GM19239 (cell line): ENCODE results near the gene EIF4ENIF1.
"Not testable (repeated sequence)": the region's sequence is repeated elsewhere in the genome, so short reads cannot be mapped to it uniquely, and the experiment has no call there.

ENCODE experiments used
- DNase-seq: peaks from one replicate; pipeline ENCODE4 v3.0.0; 2011; ENCODE audit warnings: low spot score; ENCODE audit not compliant: insufficient read length
- FAIRE-seq: peaks from 2 replicates; lab custom pipeline; 2011; peaks lifted over from hg19 to GRCh38; lab: Jason Lieb, UNC

Gene EIF4ENIF1

GRCh38 chr22:31493355-31493754, 3.7 kb upstream of the EIF4ENIF1 start:
- FAIRE-seq, DNase-seq: not testable (repeated sequence)

GRCh38 chr22:31492151-31492550, 2.5 kb upstream of the EIF4ENIF1 start:
- no peak for DNase-seq

DNA sequence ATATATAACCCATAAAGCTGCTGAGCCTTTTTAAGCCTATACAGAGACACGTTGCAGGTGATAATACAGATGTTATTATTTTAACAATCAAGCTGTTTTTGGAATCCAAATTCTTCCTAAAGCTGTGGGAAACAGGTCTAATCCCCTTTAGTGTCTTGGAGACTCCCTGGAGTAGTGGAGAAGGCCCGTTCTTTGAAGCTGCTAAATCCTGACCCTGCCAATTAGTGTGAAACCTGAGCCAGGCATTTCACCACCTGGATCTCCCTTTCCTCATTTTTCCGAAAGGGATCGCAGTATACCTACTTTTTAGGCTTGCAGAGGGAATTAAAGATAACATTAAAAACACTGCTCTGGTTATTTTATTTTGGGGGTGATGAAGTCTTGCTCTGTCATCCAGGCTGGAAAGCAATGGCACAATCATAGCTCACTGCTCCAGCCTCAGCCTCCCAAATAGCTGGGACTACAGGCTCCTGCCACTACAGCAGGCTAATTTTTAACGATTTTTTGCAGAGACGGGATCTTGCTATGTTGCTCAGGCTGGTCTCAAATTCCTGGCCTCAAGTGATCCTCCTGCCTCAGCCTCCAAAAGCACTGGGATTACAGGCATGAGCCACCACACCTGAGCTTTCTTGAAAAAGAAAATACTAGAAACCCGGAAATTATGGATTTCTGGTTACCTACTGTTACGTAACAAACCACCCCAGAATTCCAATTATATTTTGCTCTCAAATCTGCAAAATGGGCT, 1.7 kb upstream of the EIF4ENIF1 start:
- DNase-seq (no peak), FAIRE-seq (no peak)

More at GRCh38 chr22:31492151-31492550, 2.5 kb upstream of the EIF4ENIF1 start:
- peak; percentile 14 for FAIRE-seq

GRCh38 chr22:31490496-31490925, 869 bp upstream of the EIF4ENIF1 start:
- DNase-seq (peak; percentile 70), FAIRE-seq (peak; percentile 98)

GRCh38 chr22:31488988-31489617, 539 bp downstream of the EIF4ENIF1 start:
- DNase-seq (peak; percentile 18), FAIRE-seq (no peak)

DNA sequence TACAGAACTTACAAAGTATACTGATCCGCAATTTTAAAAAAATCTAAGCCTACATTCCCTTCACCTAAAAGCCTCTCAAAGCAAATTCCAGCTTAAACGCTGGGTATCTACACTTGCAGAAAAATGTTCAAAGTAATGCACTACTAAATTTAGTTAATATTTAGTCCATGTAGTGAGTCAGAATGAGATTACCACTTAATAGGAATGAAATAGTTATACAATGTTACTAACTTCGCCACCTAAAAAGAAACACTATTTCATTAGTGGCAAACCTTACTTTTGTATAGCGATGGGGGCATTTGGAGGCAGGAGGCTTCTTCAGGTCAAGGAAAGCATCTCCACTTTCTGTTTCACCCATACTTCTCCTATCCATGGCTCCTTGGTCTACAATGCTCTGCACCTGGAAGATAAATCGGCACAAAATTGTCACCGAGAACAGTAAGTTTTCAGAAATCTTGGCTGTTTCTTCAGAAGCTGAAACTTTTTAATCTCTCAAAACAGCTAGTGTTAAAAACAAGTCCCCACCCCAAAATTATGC, 1.2 kb downstream of the EIF4ENIF1 start:
- FAIRE-seq (peak; percentile 78), DNase-seq (peak; percentile 36)

DNA sequence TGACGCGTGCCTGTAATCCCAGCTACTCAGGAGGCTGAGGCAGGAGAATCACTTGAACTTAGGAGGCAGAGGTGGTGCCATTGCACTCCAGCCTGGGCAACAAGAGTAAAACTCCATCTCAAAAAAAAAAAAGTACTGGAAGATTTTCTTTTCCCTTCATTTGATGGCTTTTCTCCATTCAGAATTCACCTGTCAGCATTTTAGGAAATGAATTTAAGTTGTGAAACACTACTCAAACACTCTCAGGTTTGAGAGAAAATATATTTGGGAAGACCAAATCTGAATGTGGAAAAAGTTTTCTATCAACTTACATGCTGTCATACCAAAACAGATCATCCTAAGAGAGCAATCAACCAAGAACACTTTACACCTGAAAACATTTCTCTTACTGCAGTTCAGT, 2.7 kb downstream of the EIF4ENIF1 start:
- DNase-seq (no peak), FAIRE-seq (no peak)

- not testable (repeated sequence) for DNase-seq
These were observed 3.3 kb downstream of the EIF4ENIF1 start for GRCh38 chr22:31486369-31486768.

DNA sequence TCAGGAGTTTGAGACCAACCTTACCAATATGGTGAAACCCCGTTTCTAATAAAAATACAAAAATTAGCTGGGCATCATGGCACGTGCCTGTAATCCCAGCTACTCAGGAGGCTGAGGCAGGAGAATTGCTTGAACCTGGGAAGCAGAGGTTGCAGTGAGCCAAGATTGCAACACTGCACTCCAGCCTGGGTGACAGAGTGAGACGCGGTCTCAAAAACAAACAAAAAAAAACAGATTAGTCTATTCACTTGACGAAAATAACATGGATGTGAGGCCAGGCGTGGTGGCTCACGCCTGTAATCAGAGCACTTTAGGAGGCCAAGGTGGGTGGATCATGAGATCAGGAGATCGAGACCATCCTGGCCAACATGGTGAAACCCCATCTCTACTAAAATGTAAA, 7.2 kb downstream of the EIF4ENIF1 start:
- not testable (repeated sequence) for DNase-seq, FAIRE-seq

More at GRCh38 chr22:31486369-31486768, 3.3 kb downstream of the EIF4ENIF1 start:
- FAIRE-seq: not testable (repeated sequence)

DNA sequence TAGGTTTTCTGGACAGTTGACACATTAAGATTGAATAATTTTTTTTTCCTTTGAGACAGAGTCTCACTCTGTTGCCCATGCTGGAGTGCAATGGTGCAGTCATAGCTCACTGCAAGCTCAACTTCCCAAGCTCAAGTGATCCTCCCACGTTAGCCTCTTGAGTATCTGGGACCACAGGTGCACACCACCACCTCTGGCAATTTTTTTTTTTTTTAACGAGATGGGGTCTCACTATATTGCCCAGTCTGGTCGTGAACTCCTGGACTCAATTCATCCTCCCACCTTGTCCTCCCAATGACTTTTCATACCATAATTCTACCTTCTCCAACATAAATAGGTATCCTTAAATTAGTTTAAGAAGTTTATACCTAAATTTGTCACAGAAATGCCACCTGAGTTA, 8.5 kb downstream of the EIF4ENIF1 start:
- FAIRE-seq: no peak
- no peak for DNase-seq

DNA sequence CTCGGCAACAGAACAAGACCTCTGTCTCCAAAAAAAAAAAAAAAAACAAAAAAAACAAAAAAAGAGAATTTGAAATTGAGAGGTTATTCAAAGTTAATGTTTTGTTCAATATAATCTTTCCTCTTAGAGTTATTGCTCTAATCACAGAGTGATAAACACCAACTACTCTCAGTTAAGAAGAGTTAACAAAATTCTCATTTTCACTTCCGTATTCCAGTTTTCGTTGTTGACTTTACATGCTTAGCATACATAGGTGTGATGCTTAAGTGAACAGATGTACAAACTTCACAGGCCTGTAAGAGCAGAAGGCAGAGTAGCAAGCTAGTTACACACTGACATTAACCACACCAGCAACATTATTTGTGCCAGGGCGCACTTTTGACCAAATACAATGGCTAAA, 12.3 kb downstream of the EIF4ENIF1 start:
- DNase-seq (peak; percentile 53), FAIRE-seq (peak; percentile 97)

- DNase-seq (no peak), FAIRE-seq (no peak)
These were observed 13.8 kb downstream of the EIF4ENIF1 start for GRCh38 chr22:31475800-31476199.

DNA sequence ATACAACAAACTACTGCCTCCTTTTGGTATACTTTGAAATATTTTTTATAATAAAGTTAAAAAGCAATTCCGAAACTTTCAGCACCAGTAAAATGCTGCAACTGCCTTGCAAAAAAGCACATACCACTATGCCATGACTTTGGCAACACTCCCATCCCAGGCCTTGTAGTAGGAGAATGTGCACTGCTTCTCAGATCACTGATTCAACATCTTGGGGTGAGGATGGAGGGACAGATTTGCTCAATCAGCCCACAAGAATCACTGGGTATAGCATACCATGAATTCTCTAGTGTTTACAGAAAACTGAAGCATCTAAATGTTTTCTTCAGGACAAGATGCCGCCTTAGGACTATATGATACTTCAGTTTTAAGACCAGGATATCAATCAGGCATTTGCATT, 14.9 kb downstream of the EIF4ENIF1 start:
- DNase-seq (no peak), FAIRE-seq (no peak)

DNA sequence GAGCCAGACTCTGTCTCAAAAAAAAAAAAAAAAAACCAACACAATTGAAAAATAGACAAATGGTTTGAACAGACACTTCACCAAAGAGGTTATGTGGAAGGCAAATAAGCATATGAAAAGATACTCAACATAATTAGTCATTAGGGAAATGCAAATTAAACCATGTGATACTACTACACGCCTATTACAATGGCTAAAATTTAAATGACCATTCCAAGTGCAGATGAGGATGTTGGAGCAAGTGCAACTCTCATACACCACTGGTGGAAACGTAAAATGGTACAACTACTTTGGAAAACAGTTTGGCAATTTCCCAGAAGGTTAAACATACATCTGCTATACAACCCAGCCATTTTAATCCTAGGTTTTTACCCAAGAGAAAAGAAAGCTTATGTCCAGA, 24.3 kb downstream of the EIF4ENIF1 start:
- FAIRE-seq (no peak), DNase-seq (no peak)

DNA sequence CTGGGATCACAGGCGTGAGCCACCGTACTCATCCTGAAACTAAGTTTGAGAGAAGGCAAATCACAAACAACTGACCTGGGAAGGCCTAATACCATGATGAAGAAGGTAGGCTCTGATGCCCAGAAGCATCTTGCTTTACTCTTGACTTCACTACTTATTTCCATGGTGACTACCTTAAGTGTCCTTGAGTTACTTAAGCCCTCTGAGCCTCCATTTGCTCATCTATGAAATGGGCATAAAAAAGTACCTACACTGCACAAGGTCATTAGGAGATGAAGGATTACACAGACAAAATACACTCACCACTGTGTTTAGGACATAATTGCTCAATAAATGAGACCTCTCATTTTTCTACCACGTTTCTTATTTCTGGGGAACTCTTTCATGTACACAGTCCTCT, 27.9 kb downstream of the EIF4ENIF1 start:
- FAIRE-seq: no peak
- no peak for DNase-seq

DNA sequence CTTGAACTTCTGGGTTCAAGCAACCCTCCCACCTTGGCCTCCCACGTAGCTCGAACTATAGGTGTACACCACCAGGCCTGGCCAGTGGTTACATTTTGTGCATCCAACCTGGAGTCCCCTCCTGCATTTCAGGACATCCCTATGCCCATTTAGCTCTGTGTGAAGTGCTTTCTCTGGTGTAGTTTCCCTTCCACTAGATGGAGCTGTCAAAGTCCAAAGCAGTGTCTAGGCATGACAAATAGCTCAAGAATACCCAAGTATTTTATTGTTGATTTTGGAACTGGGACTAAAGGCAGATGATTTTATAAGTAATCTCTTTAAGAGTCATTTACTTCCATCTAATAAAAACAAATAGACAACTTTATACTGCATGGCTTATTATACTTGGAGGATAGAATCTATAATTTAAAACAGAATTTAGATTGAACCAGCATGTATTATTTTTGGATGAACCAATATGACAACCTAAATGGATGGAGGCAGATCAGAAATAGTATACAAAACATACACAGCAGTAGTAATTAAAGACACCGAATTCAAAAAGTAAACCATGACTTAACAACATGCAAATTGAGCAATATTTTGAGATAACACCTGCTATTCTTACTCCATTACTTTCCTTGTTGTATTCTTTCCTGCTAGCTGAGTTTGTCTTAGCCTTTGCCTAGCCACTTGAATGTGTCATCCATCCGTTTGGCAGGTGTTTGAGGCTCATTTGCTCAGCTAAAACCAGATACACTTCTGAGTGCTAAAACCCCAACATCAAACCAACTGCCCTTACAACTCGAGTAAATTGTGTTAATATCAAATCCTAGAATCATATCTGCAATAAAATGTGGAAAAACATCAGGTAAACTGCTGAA, 37.7 kb downstream of the EIF4ENIF1 start:
- FAIRE-seq (peak; percentile 79), DNase-seq (peak; percentile 16)

- FAIRE-seq: no peak
These were observed 40.1 kb downstream of the EIF4ENIF1 start for GRCh38 chr22:31449506-31449905.

GRCh38 chr22:31448382-31448781, 41.3 kb downstream of the EIF4ENIF1 start:
- no peak for FAIRE-seq
- no peak for DNase-seq

More at GRCh38 chr22:31449506-31449905, 40.1 kb downstream of the EIF4ENIF1 start:
- DNase-seq: no peak

- no peak for DNase-seq
- no peak for FAIRE-seq
These were observed 42.3 kb downstream of the EIF4ENIF1 start for GRCh38 chr22:31447337-31447736.

- FAIRE-seq: no peak
- no peak for DNase-seq
These were observed 42.9 kb downstream of the EIF4ENIF1 start for GRCh38 chr22:31446767-31447166.
